Measurements from ENCODE around the gene SIX5.
"Not testable (repeated sequence)": the region's sequence is repeated elsewhere in the genome, so short reads cannot be mapped to it uniquely, and the experiment has no call there.

Gene SIX5

GRCh38 chr19:45768984-45769782 lies at the start of gene SIX5:
Gene SIX5 (minus strand): TSS chr19:45769252. CDS start chr19:45768844, 408 bp downstream.
- peak; percentile 98 for DNase-seq (ENCODE audit: low spot score)

- no peak for DNase-seq (ENCODE audit: low spot score)
These were observed 48.8 kb upstream of the SIX5 start for GRCh38 chr19:45817725-45818301.

- DNase-seq (ENCODE audit: low spot score), result peak; percentile 99
These were observed 48.1 kb upstream of the SIX5 start for GRCh38 chr19:45817010-45817724.

- DNase-seq (ENCODE audit: low spot score), result no peak
These were observed 47.4 kb upstream of the SIX5 start for GRCh38 chr19:45816236-45817009.

- no peak for DNase-seq (ENCODE audit: low spot score)
These were observed 46.6 kb upstream of the SIX5 start for GRCh38 chr19:45815481-45816216.

- no peak for DNase-seq (ENCODE audit: low spot score)
These were observed 45.9 kb upstream of the SIX5 start, which contains the start of gene RSPH6A for GRCh38 chr19:45814851-45815480. Gene RSPH6A (minus strand): TSS chr19:45815308. CDS start chr19:45815176, 132 bp downstream.

GRCh38 chr19:45814166-45814780 lies 45.2 kb upstream of the SIX5 start:
- peak; percentile 70 for DNase-seq (ENCODE audit: low spot score)

GRCh38 chr19:45812297-45812696 lies 43.2 kb upstream of the SIX5 start:
- no peak for DNase-seq (ENCODE audit: low spot score)

- DNase-seq (ENCODE audit: low spot score), result no peak
These were observed 40.6 kb upstream of the SIX5 start for GRCh38 chr19:45809643-45810159.

GRCh38 chr19:45805719-45806118 lies 36.7 kb upstream of the SIX5 start:
- no peak for DNase-seq (ENCODE audit: low spot score)

- DNase-seq (ENCODE audit: low spot score), result no peak
These were observed 35.8 kb upstream of the SIX5 start for GRCh38 chr19:45804959-45805230.

- no peak for DNase-seq (ENCODE audit: low spot score)
These were observed 35.3 kb upstream of the SIX5 start for GRCh38 chr19:45804140-45804958.

- DNase-seq (ENCODE audit: low spot score), result no peak
These were observed 32.6 kb upstream of the SIX5 start for GRCh38 chr19:45801603-45802175.

GRCh38 chr19:45800070-45800553 lies 31.1 kb upstream of the SIX5 start:
- DNase-seq (ENCODE audit: low spot score), result no peak

GRCh38 chr19:45799541-45799940 lies 30.5 kb upstream of the SIX5 start:
- DNase-seq (ENCODE audit: low spot score), result not testable (repeated sequence)

GRCh38 chr19:45798995-45799517 lies 30.0 kb upstream of the SIX5 start:
- peak; percentile 89 for DNase-seq (ENCODE audit: low spot score)

- DNase-seq (ENCODE audit: low spot score), result no peak
These were observed 25.6 kb upstream of the SIX5 start for GRCh38 chr19:45794627-45795026.

- no peak for DNase-seq (ENCODE audit: low spot score)
These were observed 24.8 kb upstream of the SIX5 start for GRCh38 chr19:45793876-45794275.

GRCh38 chr19:45793178-45793564 lies 24.1 kb upstream of the SIX5 start:
- DNase-seq (ENCODE audit: low spot score), result no peak
